ENCODE data around the gene NMNAT3.

NMNAT3 gene

GRCh38 chr3:139652561-139652960 is 25.2 kb downstream of the NMNAT3 start:
- TF ChIP-seq CTCF (IDR thresholded peaks at IDR 0.05; ENCODE audit: control extremely low read depth, extremely low read depth, low read depth, missing control alignments): no peak
- ChIA-PET POLR2A (no interaction called here), CTCF (no interaction called here)
- DNase-seq (ENCODE audit: extremely low spot score): no peak

GRCh38 chr3:139647866-139648435 is 29.8 kb downstream of the NMNAT3 start:
- no peak for DNase-seq (ENCODE audit: extremely low spot score)
- no peak for TF ChIP-seq CTCF (IDR thresholded peaks at IDR 0.05; ENCODE audit: control extremely low read depth, extremely low read depth, low read depth, missing control alignments)
- POLR2A ChIA-PET: no interaction called here

DNA sequence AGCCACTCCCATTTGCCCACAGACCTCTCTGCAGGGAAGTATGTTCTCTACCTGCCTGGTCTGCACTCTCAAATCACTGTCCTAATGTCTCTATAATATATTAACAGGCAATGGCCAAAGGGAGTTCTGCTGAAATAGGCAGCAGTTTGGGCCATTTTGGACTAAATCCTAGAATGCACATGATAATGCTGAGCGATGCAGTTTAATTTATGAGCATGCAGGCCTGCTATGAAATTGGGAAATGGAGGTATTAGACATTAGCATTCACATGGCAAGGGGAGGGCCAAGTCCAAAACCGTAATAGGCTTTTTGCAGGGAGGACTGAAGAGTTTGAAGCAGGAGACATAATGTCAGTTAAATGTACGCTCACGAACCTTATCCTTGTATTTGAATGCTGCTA is 31.3 kb downstream of the NMNAT3 start:
- DNase-seq (ENCODE audit: extremely low spot score): no peak
- ChIA-PET CTCF (no interaction called here), POLR2A (no interaction called here)
- TF ChIP-seq CTCF (IDR thresholded peaks at IDR 0.05; ENCODE audit: control extremely low read depth, extremely low read depth, low read depth, missing control alignments): no peak

More at GRCh38 chr3:139647866-139648435, 29.8 kb downstream of the NMNAT3 start:
- CTCF ChIA-PET: no interaction called here

GRCh38 chr3:139642996-139643395 is 34.8 kb downstream of the NMNAT3 start:
- no peak for TF ChIP-seq CTCF (IDR thresholded peaks at IDR 0.05; ENCODE audit: control extremely low read depth, extremely low read depth, low read depth, missing control alignments)
- no peak for DNase-seq (ENCODE audit: extremely low spot score)
- ChIA-PET POLR2A (no interaction called here), CTCF (no interaction called here)

DNA sequence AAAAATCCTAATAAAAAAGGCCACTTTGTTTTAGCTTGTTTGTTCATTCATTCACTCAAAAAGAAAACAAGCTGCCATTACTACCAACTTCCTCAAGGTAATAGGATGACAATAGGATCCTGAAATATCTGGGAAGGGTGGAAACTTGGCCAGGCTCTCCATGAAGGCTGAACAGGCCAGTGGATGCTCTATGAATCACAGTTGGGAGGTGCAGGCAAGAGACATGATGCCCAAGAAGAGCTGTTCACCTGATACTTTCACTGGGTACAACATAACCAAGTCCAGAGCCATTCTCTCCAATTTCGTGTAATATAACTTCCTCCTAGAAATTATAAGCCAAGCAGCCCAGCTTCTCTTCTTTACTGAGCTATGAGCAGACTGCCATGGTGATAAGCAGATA is 37.3 kb downstream of the NMNAT3 start:
- ChIA-PET POLR2A (no interaction called here), CTCF (interaction anchor here (1.0 kb wide), 1 partner anchor 17 kb away, joined by 3 read pairs; no protein-coding TSS in a partner anchor)
- no peak for DNase-seq (ENCODE audit: extremely low spot score)
- no peak for TF ChIP-seq CTCF (IDR thresholded peaks at IDR 0.05; ENCODE audit: control extremely low read depth, extremely low read depth, low read depth, missing control alignments)

DNA sequence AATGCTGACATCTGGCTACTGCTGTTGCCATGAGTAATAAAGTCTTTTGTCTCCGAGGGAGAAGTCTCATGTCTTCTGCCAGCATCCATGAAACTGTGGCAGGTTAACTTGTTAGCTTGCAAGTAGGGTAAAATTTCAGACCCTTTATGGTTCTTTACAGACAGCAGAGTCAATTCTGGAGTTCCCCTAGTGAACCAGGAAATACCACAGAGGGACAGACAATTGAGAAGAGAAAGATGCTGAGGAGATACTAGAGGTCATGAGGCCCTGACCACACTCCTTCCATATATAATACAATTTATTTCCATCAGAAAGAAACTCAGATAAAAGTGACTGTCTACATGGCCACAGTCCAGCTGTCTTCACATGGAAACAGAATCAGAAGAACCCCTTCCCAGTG is 38.1 kb downstream of the NMNAT3 start:
- ChIA-PET POLR2A (no interaction called here), CTCF (interaction anchor here (1.0 kb wide), 1 partner anchor 17 kb away, joined by 3 read pairs; no protein-coding TSS in a partner anchor)
- TF ChIP-seq CTCF (IDR thresholded peaks at IDR 0.05; ENCODE audit: control extremely low read depth, extremely low read depth, low read depth, missing control alignments): no peak
- no peak for DNase-seq (ENCODE audit: extremely low spot score)

Measured in GM10248 (cell line).